Skeletal muscle cell (primary cell): ENCODE measurements around the gene ITSN1.
"Not testable (repeated sequence)": the region's sequence is repeated elsewhere in the genome, so short reads cannot be mapped to it uniquely, and the experiment has no call there.

Source experiments
- DNase-seq: peaks from one replicate; pipeline ENCODE4 v3.0.0-alpha.2; 2010; ENCODE audit warnings: low read depth
- H3K4me3 ChIP-seq: 2 replicates; pipeline ENCODE4 v1.5.1; 2011; ENCODE audit warnings: low read depth, mild to moderate bottlenecking, control low read depth, low read length, moderate library complexity

ITSN1 gene

DNA sequence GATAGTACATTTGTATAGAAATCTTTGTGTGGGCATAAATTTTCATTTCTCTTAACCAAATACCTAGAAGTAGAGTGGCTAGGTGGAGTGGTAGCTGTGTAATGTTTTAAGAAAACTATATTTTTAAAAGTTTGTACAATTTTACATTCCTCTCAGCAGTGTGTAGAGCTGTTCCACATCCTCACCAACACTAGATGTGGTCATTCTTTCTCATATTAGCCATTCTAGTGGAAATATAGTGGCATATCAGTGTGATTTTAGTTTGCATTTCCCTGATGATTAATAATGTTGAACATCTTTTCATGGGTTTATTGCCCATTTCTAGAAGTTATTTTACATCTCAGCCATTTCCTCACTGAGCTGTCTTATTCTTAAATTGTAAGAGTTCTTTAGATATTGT lies 65.5 kb downstream of the ITSN1 start:
- DNase-seq = no peak
- no peak overlapping the region for H3K4me3 ChIP-seq

DNA sequence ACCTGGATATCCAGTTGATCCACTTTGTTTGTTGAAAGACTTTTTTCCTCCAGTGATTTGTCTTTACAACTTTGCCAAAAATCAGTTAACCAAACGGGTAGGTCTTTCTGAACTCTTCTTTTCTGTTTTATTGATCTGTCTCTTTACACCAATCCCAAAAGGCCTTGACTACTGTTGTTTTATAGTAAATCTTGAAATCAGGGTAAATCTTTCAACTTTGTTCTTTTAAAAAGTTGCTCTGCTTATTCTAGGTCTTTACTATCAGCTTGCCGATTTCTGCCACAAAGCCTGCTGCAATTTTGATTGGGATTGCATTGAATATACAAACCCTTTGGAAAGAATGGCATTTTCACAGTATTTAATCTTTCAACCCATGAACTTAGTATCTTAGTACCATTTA lies 66.6 kb downstream of the ITSN1 start:
- H3K4me3 ChIP-seq = no peak overlapping the region
- no peak for DNase-seq

GRCh38 chr21:33712022-33712803 lies 69.9 kb downstream of the ITSN1 start:
- no peak overlapping the region for H3K4me3 ChIP-seq
- no peak for DNase-seq

- no peak overlapping the region for H3K4me3 ChIP-seq
- no peak for DNase-seq
Measured at GRCh38 chr21:33721081-33721480, 78.8 kb downstream of the ITSN1 start.

DNA sequence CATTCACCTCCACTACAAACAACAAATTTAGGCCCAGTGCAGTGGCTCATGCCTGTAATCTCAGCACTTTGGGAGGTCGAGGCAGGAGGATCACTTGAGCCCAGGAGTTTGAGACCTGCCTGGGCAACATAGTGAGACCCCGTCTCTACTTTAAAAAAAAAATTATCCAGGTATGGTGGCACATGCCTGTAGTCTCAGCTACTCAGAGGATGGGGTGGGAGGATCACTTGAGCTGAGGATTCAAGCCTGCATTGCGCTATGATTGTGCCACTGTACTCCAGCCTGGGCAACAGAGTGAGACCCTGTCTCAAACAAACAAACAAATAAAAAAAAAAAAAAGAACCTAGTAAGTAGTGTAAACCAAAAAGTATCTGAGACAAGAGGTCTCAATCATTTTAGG lies 86.8 kb downstream of the ITSN1 start:
- not testable (repeated sequence) for DNase-seq, H3K4me3 ChIP-seq

- H3K4me3 ChIP-seq = no peak overlapping the region
- no peak for DNase-seq
Measured at GRCh38 chr21:33729641-33730040, 87.3 kb downstream of the ITSN1 start.

- DNase-seq = no peak
Measured at GRCh38 chr21:33731447-33731846, 89.1 kb downstream of the ITSN1 start.

GRCh38 chr21:33732038-33732437 lies 89.7 kb downstream of the ITSN1 start:
- DNase-seq = no peak
- no peak overlapping the region for H3K4me3 ChIP-seq

More at GRCh38 chr21:33731447-33731846, 89.1 kb downstream of the ITSN1 start:
- H3K4me3 ChIP-seq = no peak overlapping the region

DNA sequence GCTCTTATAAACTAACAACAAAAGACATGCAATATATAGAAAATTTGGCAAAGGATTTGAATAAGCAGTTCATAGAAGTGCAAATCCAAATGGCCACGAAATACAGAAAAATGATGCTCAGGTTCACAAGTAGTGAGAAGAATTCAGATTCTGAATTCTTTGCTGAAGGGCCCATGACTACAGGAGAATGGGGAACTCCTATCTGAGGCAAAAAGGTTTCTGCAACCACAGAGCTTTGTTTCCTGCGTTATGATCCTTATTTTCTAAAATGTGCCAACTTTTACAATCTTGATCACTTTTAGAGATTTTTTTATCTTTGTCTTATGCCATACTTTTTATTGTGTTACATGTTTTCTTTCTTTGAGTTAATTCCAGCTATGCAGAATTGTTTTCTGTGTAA lies 91.3 kb downstream of the ITSN1 start:
- no peak overlapping the region for H3K4me3 ChIP-seq
- no peak for DNase-seq

DNA sequence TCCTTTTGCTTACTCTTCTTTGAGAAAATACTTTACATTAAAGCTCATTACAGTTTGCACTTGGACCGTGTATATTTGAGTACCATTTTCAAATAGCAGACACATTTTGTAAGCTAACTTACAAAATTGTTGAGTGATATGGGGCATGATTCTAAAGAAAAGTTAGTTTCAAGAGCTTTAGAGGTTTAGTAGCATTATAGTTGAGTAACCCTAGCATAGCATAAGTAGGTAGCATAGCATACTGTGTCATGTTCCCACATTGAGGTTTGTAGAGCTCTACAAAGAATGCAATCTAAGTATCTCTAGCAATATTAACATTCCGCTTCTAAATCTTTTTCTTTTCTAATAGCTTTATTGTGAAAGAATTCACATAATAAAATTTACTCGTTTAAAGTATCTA lies 92.0 kb downstream of the ITSN1 start:
- no peak for DNase-seq
- H3K4me3 ChIP-seq = no peak overlapping the region

GRCh38 chr21:33734818-33735217 lies 92.5 kb downstream of the ITSN1 start:
- H3K4me3 ChIP-seq = no peak overlapping the region
- DNase-seq = no peak

GRCh38 chr21:33736569-33736968 lies 94.3 kb downstream of the ITSN1 start:
- DNase-seq = no peak
- H3K4me3 ChIP-seq = no peak overlapping the region

DNA sequence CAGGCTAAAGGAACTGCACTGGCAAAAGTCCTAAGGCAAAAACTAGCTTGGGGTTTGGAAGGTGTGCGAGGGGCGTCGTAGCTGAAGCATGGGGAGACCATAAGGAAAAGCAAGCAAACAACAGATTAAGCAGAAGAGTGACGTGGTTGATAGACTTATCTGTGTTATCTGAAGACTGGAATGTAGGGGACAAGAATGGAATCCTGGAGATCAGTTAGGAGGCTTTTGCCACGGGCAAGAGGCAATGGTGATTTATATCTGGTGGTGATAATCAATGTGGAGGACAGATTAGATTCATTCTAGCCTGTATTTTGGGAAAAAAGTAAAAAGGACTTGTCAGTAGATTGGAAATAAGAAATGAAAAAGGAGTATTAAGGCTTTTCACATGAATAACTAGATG lies 97.4 kb downstream of the ITSN1 start:
- no peak for DNase-seq
- no peak overlapping the region for H3K4me3 ChIP-seq

DNA sequence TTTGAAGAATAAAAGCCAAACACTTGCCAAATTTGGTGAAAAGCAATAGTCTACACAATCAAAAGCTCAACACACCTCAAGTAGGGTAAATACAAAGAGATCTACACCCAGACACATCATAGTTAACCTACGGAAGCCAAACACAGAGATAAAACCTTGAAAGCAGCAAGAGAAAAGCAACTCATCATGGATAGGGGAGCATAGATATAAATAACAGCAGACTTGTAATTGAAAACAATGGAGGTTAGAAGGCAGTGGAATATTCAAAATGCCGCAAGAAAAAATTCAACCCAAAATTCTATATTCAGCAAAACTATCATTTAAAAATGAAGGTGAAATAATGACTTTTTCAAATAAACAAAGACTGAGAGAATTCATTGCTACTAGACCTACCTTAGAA lies 105.1 kb downstream of the ITSN1 start:
- no peak overlapping the region for H3K4me3 ChIP-seq
- no peak for DNase-seq

GRCh38 chr21:33748903-33749302 lies 106.6 kb downstream of the ITSN1 start:
- H3K4me3 ChIP-seq = no peak overlapping the region
- no peak for DNase-seq

DNA sequence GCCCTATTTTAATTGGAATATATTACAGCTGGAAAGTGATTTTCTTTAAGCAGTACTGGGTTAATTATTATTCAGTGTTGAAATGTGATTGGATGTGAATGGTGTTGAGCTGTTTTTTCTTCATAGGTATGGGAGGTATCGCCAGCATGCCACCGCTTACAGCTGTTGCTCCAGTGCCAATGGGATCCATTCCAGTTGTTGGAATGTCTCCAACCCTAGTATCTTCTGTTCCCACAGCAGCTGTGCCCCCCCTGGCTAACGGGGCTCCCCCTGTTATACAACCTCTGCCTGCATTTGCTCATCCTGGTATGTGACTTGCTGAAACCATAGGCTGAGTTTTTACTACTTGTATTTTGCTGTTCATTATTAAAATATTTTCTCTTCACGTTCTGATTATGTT lies 107.7 kb downstream of the ITSN1 start:
- DNase-seq = no peak
- H3K4me3 ChIP-seq = no peak overlapping the region

- no peak for DNase-seq
Measured at GRCh38 chr21:33751120-33751519, 108.8 kb downstream of the ITSN1 start.

DNA sequence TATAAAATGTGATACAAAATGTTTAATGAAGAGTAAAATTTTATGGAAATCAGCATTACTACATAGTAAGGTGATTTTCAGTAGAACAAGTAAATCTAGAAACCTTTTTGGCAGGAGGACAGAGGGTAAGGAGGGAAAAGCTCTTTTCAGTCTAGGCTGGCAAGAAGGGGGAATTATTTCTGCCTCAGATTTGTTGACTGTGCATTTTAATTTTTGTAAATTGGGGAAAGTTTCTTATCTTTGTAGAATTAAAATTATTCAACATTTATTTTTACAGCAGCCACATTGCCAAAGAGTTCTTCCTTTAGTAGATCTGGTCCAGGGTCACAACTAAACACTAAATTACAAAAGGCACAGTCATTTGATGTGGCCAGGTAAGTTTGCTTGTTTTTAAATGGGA lies 109.2 kb downstream of the ITSN1 start:
- DNase-seq = no peak
- no peak overlapping the region for H3K4me3 ChIP-seq

More at GRCh38 chr21:33751120-33751519, 108.8 kb downstream of the ITSN1 start:
- H3K4me3 ChIP-seq = no peak overlapping the region

- no peak for DNase-seq
- H3K4me3 ChIP-seq = no peak overlapping the region
Measured at GRCh38 chr21:33752260-33752659, 110.0 kb downstream of the ITSN1 start.

DNA sequence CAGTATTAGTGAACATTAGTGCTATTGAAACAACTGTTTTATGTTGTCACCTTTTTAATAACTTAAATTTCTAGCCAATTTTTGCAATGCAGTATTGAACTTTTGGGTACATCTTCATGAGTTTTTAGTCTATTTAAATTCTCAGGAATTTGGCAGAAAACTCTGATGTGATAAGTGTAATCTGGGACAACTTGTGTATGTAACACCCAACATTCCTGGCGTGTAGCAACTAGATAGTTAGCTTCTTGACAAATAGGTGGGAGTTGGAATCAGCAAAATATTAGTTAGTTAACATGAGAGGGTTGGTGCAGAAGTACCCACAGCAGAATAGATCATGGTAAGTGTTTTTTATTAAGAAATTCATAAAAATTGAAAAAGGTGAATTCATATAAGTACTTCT lies 111.6 kb downstream of the ITSN1 start:
- DNase-seq = no peak
- H3K4me3 ChIP-seq = no peak overlapping the region

GRCh38 chr21:33754481-33754880 lies 112.2 kb downstream of the ITSN1 start:
- H3K4me3 ChIP-seq = no peak overlapping the region
- no peak for DNase-seq

- no peak for DNase-seq
- H3K4me3 ChIP-seq = no peak overlapping the region
Measured at GRCh38 chr21:33755354-33755753, 113.1 kb downstream of the ITSN1 start.
